ENCODE data around the gene CFAP410. TPM values are rescaled to one million over a fixed set of nuclear protein-coding genes. Genes with fewer than 3 reads are reported as not detected.

CFAP410 gene
- total RNA-seq, 1 donor = 9.5 TPM

DNA sequence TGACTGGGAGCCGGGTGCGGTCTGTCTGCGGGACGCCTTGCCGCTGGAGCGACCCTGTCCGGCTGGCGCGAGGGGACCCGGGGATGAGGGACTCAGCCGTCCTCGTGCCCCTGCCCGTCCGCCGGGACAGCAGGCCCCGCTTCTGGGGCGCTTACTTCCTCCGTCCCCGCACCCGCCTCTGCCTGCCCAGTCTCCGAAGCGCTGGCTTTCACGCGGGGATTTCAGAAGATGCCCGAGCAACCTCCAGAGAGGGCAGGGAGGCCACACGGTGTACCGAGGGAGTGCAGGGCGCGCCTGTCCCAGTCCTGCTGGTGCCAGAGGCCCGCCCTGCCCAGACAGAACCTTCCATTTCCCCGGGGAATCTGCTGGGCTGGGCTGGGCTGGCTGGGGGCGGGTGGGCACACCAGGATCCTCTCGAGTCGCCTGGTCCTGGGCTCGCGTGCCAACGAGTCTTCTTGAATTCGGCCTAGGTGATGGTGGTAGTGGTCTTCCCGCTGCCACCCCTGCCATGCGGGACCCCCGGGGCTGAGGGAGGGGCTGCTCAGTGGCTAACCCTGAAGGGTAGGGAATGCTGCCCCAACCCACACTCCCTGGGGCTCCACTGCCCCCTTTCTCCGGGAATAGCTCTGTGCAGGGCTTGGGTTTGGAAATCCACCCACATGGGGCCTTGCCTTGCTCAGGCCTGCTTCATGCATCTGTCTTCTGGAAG is 11.7 kb upstream of the CFAP410 start:
- TF ChIP-seq, protein P1, sequence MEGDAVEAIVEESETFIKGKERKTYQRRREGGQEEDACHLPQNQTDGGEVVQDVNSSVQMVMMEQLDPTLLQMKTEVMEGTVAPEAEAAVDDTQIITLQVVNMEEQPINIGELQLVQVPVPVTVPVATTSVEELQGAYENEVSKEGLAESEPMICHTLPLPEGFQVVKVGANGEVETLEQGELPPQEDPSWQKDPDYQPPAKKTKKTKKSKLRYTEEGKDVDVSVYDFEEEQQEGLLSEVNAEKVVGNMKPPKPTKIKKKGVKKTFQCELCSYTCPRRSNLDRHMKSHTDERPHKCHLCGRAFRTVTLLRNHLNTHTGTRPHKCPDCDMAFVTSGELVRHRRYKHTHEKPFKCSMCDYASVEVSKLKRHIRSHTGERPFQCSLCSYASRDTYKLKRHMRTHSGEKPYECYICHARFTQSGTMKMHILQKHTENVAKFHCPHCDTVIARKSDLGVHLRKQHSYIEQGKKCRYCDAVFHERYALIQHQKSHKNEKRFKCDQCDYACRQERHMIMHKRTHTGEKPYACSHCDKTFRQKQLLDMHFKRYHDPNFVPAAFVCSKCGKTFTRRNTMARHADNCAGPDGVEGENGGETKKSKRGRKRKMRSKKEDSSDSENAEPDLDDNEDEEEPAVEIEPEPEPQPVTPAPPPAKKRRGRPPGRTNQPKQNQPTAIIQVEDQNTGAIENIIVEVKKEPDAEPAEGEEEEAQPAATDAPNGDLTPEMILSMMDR (IDR thresholded peaks at IDR 0.05; ENCODE audit: insufficient read depth, low read depth, low read length) = no peak
- DNase-seq (ENCODE audit: low read depth) = no peak
- no peak overlapping the region for H3K4me3 ChIP-seq (ENCODE audit: low read depth, low read length)

DNA sequence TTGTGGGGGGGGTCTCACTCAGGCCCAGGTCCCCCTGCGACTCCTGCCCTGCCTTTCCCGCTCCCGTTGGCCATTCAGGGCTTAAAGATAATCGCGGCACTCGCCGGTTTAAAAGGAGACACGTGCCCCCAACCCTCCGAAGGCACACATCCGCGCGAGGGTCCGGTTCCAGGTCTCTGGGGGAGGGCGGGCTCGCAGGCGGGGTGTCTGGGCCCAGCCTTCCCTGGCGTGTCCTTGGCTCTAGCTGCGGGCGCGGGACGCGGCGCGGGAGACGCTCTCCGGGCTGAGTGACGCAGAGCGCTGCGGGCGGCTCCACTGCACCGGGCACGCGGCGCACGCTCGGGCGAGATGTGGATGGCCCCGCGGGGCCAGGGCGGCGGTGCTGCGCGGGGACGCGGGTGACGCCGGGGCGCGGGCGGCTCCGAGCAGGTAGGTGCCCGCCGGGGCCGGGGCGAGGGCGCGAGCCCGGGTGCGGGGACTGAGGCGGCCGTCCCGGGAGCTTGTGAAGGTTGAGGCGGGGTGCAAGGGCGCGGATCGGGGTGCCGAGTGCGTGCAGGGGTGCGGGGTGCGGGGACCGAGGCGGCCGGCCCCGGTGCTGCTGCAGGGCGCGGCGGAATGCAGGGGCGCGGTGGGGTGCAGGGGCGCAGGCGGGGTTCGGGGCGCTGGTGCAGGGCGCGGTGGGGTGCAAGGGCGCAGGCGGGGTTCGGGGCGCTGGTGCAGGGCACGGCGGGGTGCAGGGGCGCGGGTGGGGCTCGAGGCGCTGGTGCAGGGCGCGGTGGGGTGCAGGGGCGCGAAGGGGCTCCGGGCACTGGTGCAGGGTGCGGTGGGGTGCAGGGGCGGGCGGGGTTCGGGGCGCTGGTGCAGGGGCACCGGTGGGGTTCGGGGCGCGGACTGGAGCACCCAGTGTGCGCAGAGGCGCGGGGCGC is 10.9 kb upstream of the CFAP410 start:
- no peak overlapping the region for H3K4me3 ChIP-seq (ENCODE audit: low read depth, low read length)
- TF ChIP-seq, protein P1 (IDR thresholded peaks at IDR 0.05; ENCODE audit: insufficient read depth, low read depth, low read length) = no peak
- DNase-seq (ENCODE audit: low read depth) = no peak

DNA sequence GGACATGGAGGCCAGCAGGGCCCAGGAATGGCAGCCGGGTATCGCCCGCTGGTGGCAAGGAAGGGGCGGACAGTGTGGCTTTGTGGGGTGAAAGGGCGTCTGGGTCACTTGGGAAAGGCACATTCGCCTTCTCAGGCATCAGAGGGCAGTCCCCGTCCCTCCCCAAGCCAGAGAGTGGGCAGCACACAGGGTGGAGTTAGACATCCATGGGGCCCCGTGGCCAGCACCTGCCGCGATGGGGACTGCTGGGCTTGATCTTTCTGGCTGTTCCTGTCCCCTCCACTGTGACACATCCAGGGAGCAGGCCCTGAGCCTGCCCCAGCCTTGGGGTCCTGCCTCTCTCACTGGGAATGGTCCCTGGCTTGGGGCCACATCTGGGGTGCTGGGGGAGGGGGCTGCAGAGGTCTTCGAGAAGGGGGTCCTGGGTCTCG is 10.2 kb upstream of the CFAP410 start:
- DNase-seq (ENCODE audit: low read depth) = no peak
- TF ChIP-seq, protein P1 (IDR thresholded peaks at IDR 0.05; ENCODE audit: insufficient read depth, low read depth, low read length) = no peak
- no peak overlapping the region for H3K4me3 ChIP-seq (ENCODE audit: low read depth, low read length)

DNA sequence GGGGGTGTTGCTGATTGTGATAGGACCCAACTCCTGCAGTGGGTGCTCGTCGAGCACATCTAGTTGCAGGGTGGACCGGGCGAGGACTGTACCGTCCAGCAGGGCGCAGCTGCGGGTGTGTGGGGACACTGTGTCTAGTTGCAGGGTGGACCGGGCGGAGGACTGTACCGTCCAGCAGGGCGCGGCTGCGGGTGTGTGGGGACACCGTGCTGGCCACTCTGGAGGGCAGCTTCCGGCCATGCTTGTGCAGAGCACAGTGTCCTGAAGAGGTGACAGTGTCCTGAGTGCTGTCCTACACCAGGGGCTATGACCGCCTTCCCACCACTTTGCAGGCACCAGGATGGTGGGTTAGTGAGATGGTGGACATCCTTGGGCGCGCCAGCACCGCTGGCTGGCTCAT is 9.7 kb upstream of the CFAP410 start:
- TF ChIP-seq, protein P1 (IDR thresholded peaks at IDR 0.05; ENCODE audit: insufficient read depth, low read depth, low read length) = no peak
- H3K4me3 ChIP-seq (ENCODE audit: low read depth, low read length) = no peak overlapping the region
- no peak for DNase-seq (ENCODE audit: low read depth)

DNA sequence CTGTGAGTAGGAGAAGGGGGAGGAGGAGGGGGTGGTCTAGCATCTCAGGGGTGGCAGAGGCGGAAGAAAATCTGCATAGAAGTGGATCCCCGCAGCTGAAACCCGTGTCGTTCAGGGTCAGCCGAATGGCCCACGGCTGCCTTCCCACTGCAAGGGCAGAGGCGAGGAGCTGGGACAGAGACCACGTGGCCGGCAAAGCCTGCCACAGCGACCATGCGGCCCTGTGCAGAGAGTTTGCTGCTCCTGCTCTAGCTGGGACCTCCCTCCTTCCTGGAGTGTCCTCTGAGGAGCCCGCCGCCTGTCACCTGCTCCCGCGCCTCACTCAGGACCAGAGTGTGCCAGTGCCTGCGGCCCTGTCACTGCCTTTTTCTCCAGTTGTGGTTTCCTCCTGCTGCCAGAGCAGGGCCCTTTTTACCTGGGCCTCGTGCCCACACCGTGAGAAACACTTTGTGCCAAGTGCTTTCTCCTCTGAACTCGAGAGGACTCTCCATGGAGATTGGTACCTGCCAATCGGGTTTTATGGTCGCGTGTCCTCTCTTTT is 8.8 kb upstream of the CFAP410 start:
- DNase-seq (ENCODE audit: low read depth) = no peak
- TF ChIP-seq, protein P1 (IDR thresholded peaks at IDR 0.05; ENCODE audit: insufficient read depth, low read depth, low read length) = no peak
- H3K4me3 ChIP-seq (ENCODE audit: low read depth, low read length) = no peak overlapping the region

DNA sequence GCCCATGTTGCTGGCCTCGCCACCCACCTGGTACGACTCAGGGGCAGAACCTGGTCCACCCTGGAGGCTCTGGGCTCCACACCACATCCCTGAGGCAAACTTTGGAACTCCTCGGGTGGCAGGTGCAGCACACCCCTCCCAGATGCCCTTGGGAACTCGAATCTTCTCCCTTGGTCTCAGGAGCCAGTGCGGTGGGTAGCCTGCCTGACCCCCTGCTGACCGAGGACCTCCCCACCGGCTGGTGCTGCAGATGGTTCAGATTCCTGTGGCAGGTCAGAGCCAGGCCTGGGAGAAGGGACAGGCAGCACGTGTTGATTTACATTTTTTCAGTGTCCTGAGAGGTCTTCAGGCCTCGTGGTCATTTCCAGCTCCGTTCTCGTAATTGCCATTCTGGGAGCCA is 6.3 kb upstream of the CFAP410 start:
- DNase-seq (ENCODE audit: low read depth) = no peak
- H3K4me3 ChIP-seq (ENCODE audit: low read depth, low read length) = no peak overlapping the region
- TF ChIP-seq, protein P1 (IDR thresholded peaks at IDR 0.05; ENCODE audit: insufficient read depth, low read depth, low read length) = no peak

Data from fibroblast of villous mesenchyme (primary cell).